ENCODE measurements around the gene PDRG1.
"Not testable (repeated sequence)": the region's sequence is repeated elsewhere in the genome, so short reads cannot be mapped to it uniquely, and the experiment has no call there.

PDRG1 gene

GRCh38 chr20:31966991-31967655 lies 15.3 kb upstream of the PDRG1 start:
- no peak for DNase-seq (ENCODE audit: low read depth, low spot score)

- no peak for DNase-seq (ENCODE audit: low read depth, low spot score)
These were observed 12.0 kb upstream of the PDRG1 start for GRCh38 chr20:31963889-31964288.

DNA sequence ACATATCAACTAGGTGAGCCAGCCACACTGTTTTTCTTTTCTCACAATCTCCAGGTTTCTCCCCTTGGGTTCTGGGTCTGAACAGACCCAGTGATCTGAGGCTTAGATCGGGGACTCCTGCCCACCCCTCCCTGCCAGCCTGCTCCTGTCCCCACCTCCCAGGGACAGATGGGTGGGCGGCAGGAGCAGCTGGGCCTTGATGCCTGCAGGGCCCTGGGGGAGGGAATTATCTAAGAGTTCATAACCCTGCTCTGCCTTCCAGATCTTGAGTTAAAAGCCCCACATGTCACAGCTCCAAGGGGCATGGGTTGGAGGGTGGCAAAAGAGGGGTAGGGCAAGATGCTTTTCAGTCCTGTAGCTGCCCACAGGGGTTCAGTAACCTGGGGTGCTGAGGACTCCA lies 10.9 kb upstream of the PDRG1 start:
- no peak for DNase-seq (ENCODE audit: low read depth, low spot score)

- DNase-seq (ENCODE audit: low read depth, low spot score), result no peak
These were observed 5.0 kb upstream of the PDRG1 start for GRCh38 chr20:31956556-31957526.

- DNase-seq (ENCODE audit: low read depth, low spot score), result no peak
These were observed 2.7 kb upstream of the PDRG1 start for GRCh38 chr20:31954500-31954899.

GRCh38 chr20:31953556-31954148 lies 1.8 kb upstream of the PDRG1 start:
- DNase-seq (ENCODE audit: low read depth, low spot score), result no peak

DNA sequence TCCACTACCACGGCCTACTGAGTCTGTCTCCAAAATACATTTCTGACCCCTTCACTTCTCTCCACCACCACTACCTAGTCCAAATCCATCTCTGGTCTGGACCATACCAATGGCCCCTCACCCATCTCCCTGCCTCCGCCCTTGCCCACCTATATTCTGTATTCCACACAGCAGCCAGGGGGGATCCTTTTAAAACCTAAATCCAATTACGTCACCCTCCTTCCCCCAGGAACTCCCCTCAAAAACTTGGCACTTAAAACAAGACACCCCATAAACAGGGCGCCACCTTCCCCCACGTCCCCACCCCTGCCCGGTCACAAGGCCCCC lies 680 bp downstream of the PDRG1 start:
- no peak for DNase-seq (ENCODE audit: low read depth, low spot score)

DNA sequence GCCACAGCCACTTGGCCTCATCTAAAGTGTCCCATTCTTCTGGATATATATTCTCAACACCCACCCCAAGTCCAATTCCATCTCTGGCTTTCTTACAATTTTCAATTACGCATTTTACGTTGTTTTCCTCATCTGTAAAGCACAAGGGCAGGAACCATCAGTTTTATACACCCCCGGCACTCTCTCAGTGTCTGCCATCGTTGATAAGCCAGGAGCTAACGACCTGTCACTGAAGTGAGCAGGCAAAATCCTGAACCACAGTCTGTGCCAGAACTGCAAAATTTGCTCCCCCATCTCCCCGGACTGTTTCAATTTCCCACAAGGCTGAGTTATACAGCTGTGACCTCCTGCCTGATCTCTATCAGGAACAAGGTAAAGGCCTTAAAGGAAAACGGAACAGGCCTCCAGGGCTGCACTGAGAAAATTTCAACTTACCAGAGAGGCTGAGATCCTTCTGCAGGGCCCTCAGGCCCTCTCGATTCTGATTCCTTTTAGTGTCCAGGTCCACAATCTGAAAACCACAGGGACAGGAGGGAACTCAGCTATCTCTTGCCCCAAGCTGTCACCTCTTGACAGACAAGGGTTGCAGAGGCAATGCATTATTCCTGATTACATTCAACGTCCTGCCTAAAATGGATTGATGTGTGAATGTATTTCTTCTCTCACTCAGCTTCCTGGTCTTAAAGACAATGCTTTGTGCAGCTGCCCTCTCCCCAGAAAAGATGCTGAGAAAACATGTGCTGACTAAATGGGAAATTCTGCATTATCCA lies 1.8 kb downstream of the PDRG1 start:
- no peak for DNase-seq (ENCODE audit: low read depth, low spot score)

GRCh38 chr20:31948008-31948407 lies 3.8 kb downstream of the PDRG1 start:
- DNase-seq (ENCODE audit: low read depth, low spot score), result no peak

- DNase-seq (ENCODE audit: low read depth, low spot score), result no peak
These were observed 6.1 kb downstream of the PDRG1 start for GRCh38 chr20:31945785-31946184.

GRCh38 chr20:31945319-31945718 lies 6.5 kb downstream of the PDRG1 start:
- DNase-seq (ENCODE audit: low read depth, low spot score), result no peak

DNA sequence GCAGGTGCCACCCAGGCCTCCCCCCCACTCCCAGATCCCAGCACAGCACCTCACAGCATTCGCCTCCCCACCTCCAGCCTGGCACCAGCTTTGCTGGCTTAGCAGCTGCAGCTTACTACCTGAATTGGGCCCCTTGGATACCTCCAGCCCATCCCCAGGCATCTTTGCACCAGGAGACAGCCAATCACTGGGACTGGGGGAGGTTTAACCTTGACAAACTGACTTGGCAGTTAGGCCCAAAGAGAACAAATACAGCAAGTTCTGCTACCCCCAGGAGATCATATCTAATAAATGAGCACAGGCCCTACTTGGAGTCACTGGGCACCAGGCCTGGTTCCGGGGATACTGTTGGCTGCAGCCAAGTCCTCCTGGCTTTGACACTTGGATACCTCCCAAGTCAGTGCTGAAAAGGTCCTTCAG lies 8.8 kb downstream of the PDRG1 start:
- DNase-seq (ENCODE audit: low read depth, low spot score), result peak; percentile 16

DNA sequence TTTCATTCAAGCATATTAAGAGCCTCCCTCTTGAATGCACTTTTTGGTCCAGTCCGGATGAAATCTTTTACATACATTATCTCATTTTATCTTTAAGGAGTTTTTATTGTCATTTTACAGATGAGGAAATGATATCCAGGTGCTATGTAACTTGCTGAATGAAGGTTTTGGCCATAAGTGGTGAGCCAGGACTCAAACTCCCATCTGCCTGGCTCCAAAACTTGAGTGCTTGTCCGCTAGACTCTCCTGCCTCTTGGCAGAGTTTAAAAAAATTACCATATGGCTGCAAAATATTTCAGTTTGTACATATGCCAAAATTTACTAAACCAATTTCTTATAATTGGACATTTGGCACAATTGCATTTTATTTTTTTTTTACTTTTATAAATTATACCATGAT lies 12.2 kb downstream of the PDRG1 start:
- no peak for DNase-seq (ENCODE audit: low read depth, low spot score)

DNA sequence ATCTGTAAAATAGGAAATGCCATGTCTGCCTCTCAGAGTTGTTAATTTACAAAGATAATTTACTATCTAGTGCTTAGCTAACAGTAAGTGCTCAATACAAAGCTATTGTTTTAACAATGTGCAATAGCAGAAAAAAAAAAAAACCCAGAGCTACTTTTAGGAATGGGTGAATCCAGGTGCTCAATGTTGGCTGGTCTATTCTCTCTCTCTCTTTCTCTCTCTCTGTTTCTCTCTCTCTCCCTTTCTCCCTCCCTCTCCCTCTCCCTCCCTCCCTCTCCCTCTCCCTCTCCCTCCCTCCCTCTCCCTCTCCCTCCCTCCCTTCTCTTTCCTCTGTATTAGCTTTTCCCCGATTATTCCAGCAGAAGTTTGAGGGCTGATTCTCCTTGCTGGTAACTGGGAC lies 14.0 kb downstream of the PDRG1 start:
- DNase-seq (ENCODE audit: low read depth, low spot score), result no peak

DNA sequence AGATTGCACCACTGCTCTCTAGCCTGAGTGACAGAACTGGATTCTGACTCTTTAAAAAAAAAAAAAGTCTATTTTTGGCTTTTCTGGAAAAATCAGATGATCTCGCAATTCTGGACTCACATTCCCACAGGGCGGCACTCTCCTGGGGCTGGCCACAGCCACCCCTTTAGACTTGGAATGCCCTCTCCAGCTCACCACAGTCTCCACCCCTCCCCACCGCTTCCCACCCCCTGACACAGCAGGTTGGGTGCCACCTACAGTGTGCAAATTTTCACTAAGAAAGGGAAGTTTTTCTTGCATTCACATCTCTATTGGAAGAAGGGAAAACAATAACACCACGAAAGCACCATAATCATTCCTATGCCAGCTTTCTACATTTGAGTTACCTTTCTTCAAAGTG lies 15.4 kb downstream of the PDRG1 start:
- no peak for DNase-seq (ENCODE audit: low read depth, low spot score)

- DNase-seq (ENCODE audit: low read depth, low spot score), result no peak
These were observed 16.7 kb downstream of the PDRG1 start for GRCh38 chr20:31934968-31935764.

DNA sequence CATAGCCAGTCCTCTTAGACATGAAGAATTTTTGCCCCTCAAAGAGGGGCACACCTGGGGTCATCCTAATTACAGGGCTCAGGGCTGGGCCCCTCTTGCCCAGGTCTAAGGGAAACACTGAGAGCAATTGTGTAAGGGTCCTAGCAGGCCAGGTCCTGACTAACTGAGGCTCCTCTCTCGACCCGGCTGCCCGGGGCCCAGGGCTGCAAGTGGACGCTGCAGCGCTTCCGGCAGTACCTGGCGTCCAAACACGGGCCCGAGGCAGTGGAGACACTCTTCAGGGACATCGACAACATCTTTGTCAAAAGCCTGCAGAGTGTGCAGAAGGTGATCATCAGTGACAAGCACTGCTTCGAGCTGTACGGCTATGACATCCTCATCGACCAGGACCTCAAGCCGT lies 17.4 kb downstream of the PDRG1 start:
- no peak for DNase-seq (ENCODE audit: low read depth, low spot score)

DNA sequence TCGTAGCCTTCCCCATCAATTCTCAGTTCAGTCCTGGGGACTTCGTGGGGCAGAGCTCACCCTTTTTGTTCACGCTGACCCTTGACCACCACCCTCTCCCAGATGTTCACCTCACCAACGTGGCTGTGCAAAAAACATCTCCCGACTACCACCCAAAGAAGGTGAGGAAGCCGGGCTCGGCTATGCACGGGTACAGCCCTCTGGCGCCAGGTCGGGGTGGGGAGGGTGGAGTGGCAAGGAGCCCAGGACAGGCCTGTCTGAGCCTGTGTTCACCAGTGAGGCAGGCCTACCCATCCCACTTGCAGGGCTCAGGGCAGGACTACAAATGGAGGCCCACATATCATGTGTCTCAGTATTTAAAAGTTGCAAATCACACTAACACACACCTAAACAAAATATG lies 18.1 kb downstream of the PDRG1 start:
- no peak for DNase-seq (ENCODE audit: low read depth, low spot score)

GRCh38 chr20:31930779-31931178 lies 21.1 kb downstream of the PDRG1 start:
- DNase-seq (ENCODE audit: low read depth, low spot score), result no peak

DNA sequence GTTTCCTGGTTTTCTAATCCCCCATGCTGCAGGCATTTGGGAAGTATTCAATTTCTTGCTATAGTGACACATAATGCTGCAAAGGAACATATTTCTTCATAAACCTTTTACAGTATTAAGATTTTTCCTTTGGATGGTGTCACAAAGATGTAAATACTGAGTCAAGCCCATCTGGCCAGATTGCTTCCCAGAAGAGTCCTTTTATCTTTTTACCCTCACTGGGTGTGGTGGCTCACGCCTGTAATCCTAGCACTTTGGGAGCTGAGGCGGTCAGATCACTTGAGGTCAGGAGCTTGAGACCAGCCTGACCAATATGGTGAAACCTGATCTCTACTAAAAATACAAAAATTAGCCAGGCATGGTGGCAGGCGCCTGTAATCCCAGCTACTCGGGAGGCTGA lies 22.2 kb downstream of the PDRG1 start:
- DNase-seq (ENCODE audit: low read depth, low spot score), result not testable (repeated sequence)

- DNase-seq (ENCODE audit: low read depth, low spot score), result no peak
These were observed 24.2 kb downstream of the PDRG1 start for GRCh38 chr20:31927627-31928159.
